BLaER1 treated with 17β-estradiol and CSF1 and Interleukin-3, amounts not matched to agents 10 nM and 100 nM (cell line): ENCODE measurements around the gene PDXP.

Source experiments
- H3K27ac ChIP-seq, 11 experiments: shearing (Covaris generic); formaldehyde crosslinking; 2 replicates each; pipeline ENCODE4 v1.8.1; 2022
- H3K27me3 ChIP-seq, 11 experiments: shearing (Covaris generic); formaldehyde crosslinking; 2 replicates each; pipeline ENCODE4 v1.8.1; 2022
- H3K36me3 ChIP-seq, 11 experiments: shearing (Covaris generic); formaldehyde crosslinking; 2 replicates each; pipeline ENCODE4 v1.8.1; 2022
- H3K4me1 ChIP-seq, 10 experiments: shearing (Covaris generic); formaldehyde crosslinking; 2 replicates each; pipeline ENCODE4 v1.8.1; 2022
- H3K4me2 ChIP-seq, 11 experiments: shearing (Covaris generic); formaldehyde crosslinking; 2 replicates each; pipeline ENCODE4 v1.8.1; 2022
- H3K4me3 ChIP-seq, 10 experiments: shearing (Covaris generic); formaldehyde crosslinking; 2 replicates each; pipeline ENCODE4 v1.8.1; 2022
- H3K9ac ChIP-seq, 11 experiments: shearing (Covaris generic); formaldehyde crosslinking; 2 replicates each; pipeline ENCODE4 v1.8.1; 2022
- H3K9me3 ChIP-seq, 11 experiments: shearing (Covaris generic); formaldehyde crosslinking; replicated peaks in 1 of 11; 2 replicates each; pipeline ENCODE4 v1.8.1; 2022
- H4K20me1 ChIP-seq, 11 experiments: shearing (Covaris generic); formaldehyde crosslinking; 2 replicates each; pipeline ENCODE4 v1.8.1; 2022
- Cebpa-rat ChIP-seq, 11 experiments: shearing (Covaris generic); IDR thresholded peaks; 2 replicates each; pipeline ENCODE4 v1.8.1; 2022

The PDXP gene

GRCh38 chr22:37669586-37669985, 11.1 kb downstream of the PDXP start:
- Histone ChIP-seq H3K4me2 (no peak overlapping the region), H3K4me1 (peaks cover 28 to 47% (median 40%) of the 10 kb centered on the region in 10 experiments), H4K20me1 (peaks cover 0 to 33% (median 21%) of the 10 kb centered on the region in 11 experiments; a peak in 17 of 22 replicates), H3K27ac (no peak overlapping the region), H3K36me3 (peaks cover 27 to 52% (median 36%) of the 10 kb centered on the region in 11 experiments), H3K4me3 (no peak overlapping the region), H3K9me3 (no peaks in the 10 kb centered on the region), H3K27me3 (no peaks in the 10 kb centered on the region), H3K9ac (no peak overlapping the region)
- no peak for TF ChIP-seq Cebpa-rat (IDR thresholded peaks at IDR 0.05)

- H3K4me1 ChIP-seq, result peaks cover 32 to 68% (median 62%) of the 10 kb centered on the region in 10 experiments
- H3K27me3 ChIP-seq, result no peaks in the 10 kb centered on the region
- peaks cover 0 to 15% (median 0%) of the 10 kb centered on the region in 11 experiments; a peak in 9 of 22 replicates for H4K20me1 ChIP-seq
- H3K9ac ChIP-seq, result peak overlapping the region in 6 of 11 experiments; percentile 7 to 63 (median 24); a peak in 9 of 22 replicates
- H3K9me3 ChIP-seq, result no peaks in the 10 kb centered on the region
- no peak overlapping the region for H3K4me3 ChIP-seq
- peak overlapping the region in 9 of 11 experiments; percentile 1 to 62 (median 35); a peak in 12 of 22 replicates for H3K27ac ChIP-seq
- H3K4me2 ChIP-seq, result peak overlapping the region; percentile 59 to 97 (median 79)
- no peak for TF ChIP-seq Cebpa-rat (IDR thresholded peaks at IDR 0.05)
- peaks cover 3 to 24% (median 8%) of the 10 kb centered on the region in 11 experiments; a peak in 19 of 22 replicates for H3K36me3 ChIP-seq
Observed at GRCh38 chr22:37672206-37672919, 13.8 kb downstream of the PDXP start.

GRCh38 chr22:37672920-37673455, 14.5 kb downstream of the PDXP start:
- no peak overlapping the region for H3K4me3 ChIP-seq
- peaks cover 0 to 21% (median 0%) of the 10 kb centered on the region in 11 experiments; a peak in 10 of 22 replicates for H4K20me1 ChIP-seq
- H3K4me1 ChIP-seq, result peaks cover 38 to 75% (median 67%) of the 10 kb centered on the region in 10 experiments
- H3K36me3 ChIP-seq, result peaks cover under 1 to 18% (median 7%) of the 10 kb centered on the region in 11 experiments; a peak in 20 of 22 replicates
- H3K4me2 ChIP-seq, result peak overlapping the region; percentile 59 to 97 (median 79)
- H3K27me3 ChIP-seq, result no peaks in the 10 kb centered on the region
- H3K9ac ChIP-seq, result peak overlapping the region in 8 of 11 experiments; percentile 7 to 63 (median 24); a peak in 9 of 22 replicates
- peak overlapping the region in 9 of 11 experiments; percentile 1 to 62 (median 35); a peak in 13 of 22 replicates for H3K27ac ChIP-seq
- no peaks in the 10 kb centered on the region for H3K9me3 ChIP-seq
- TF ChIP-seq Cebpa-rat (IDR thresholded peaks at IDR 0.05), result no peak

GRCh38 chr22:37674248-37674647, 15.7 kb downstream of the PDXP start:
- Histone ChIP-seq H3K27me3 (no peaks in the 10 kb centered on the region), H3K4me2 (peak overlapping the region; percentile 80 to 99 (median 93)), H3K9ac (peak overlapping the region; percentile 67 to 88 (median 83); a peak in 20 of 22 replicates), H3K4me1 (peaks cover 43 to 82% (median 74%) of the 10 kb centered on the region in 10 experiments), H3K36me3 (peaks cover 0 to 20% (median 6%) of the 10 kb centered on the region in 11 experiments; a peak in 16 of 22 replicates), H4K20me1 (peaks cover 0 to 34% (median 0%) of the 10 kb centered on the region in 11 experiments; a peak in 8 of 22 replicates), H3K27ac (peak overlapping the region; percentile 60 to 93 (median 87)), H3K4me3 (peak overlapping the region in 6 of 10 experiments; percentile 65 to 83 (median 74); a peak in 9 of 20 replicates), H3K9me3 (no peaks in the 10 kb centered on the region)
- TF ChIP-seq Cebpa-rat (IDR thresholded peaks at IDR 0.05), result no peak

- Histone ChIP-seq H3K27me3 (no peaks in the 10 kb centered on the region), H3K4me2 (peak within 1 kb of the TSS; percentile 80 to 99 (median 93)), H3K9me3 (no peaks in the 10 kb centered on the region), H4K20me1 (peaks cover 0 to 44% (median 0%) of the 10 kb centered on the region in 11 experiments; a peak in 8 of 22 replicates), H3K36me3 (peaks cover 0 to 30% (median 6%) of the 10 kb centered on the region in 11 experiments; a peak in 13 of 22 replicates), H3K4me1 (peaks cover 43 to 87% (median 74%) of the 10 kb centered on the region in 10 experiments), H3K27ac (peak within 1 kb of the TSS; percentile 60 to 93 (median 87)), H3K4me3 (peak within 1 kb of the TSS; percentile 48 to 90 (median 69)), H3K9ac (peak within 1 kb of the TSS; percentile 77 to 88 (median 83))
- no peak for TF ChIP-seq Cebpa-rat (IDR thresholded peaks at IDR 0.05)
Observed at GRCh38 chr22:37674951-37675929, 16.7 kb downstream of the PDXP start, which contains the start of gene LGALS1. Gene LGALS1 (plus strand): TSS chr22:37675636. CDS start chr22:37675703, 67 bp downstream.

GRCh38 chr22:37675930-37676735, 17.6 kb downstream of the PDXP start:
- peak overlapping the region; percentile 49 to 93 (median 87); a peak in 21 of 22 replicates for H3K27ac ChIP-seq
- H4K20me1 ChIP-seq, result peaks cover 0 to 53% (median 0%) of the 10 kb centered on the region in 11 experiments; a peak in 8 of 22 replicates
- peak overlapping the region; percentile 48 to 90 (median 69) for H3K4me3 ChIP-seq
- H3K36me3 ChIP-seq, result peaks cover 0 to 31% (median 6%) of the 10 kb centered on the region in 11 experiments; a peak in 12 of 22 replicates
- peak overlapping the region; percentile 80 to 99 (median 93) for H3K4me2 ChIP-seq
- no peaks in the 10 kb centered on the region for H3K27me3 ChIP-seq
- H3K9ac ChIP-seq, result peak overlapping the region; percentile 77 to 88 (median 83)
- H3K4me1 ChIP-seq, result peaks cover 49 to 92% (median 77%) of the 10 kb centered on the region in 10 experiments
- no peaks in the 10 kb centered on the region for H3K9me3 ChIP-seq
- TF ChIP-seq Cebpa-rat (IDR thresholded peaks at IDR 0.05), result no peak

- Histone ChIP-seq H4K20me1 (peaks cover 0 to 53% (median 0%) of the 10 kb centered on the region in 11 experiments; a peak in 8 of 22 replicates), H3K4me2 (peak overlapping the region; percentile 80 to 99 (median 93)), H3K4me3 (peak overlapping the region; percentile 48 to 90 (median 69)), H3K9me3 (no peaks in the 10 kb centered on the region), H3K27ac (peak overlapping the region; percentile 49 to 93 (median 87); a peak in 21 of 22 replicates), H3K4me1 (peaks cover 56 to 92% (median 77%) of the 10 kb centered on the region in 10 experiments), H3K36me3 (peaks cover 0 to 31% (median 6%) of the 10 kb centered on the region in 11 experiments; a peak in 12 of 22 replicates), H3K9ac (peak overlapping the region; percentile 77 to 88 (median 83)), H3K27me3 (no peaks in the 10 kb centered on the region)
- no peak for TF ChIP-seq Cebpa-rat (IDR thresholded peaks at IDR 0.05)
Observed at GRCh38 chr22:37676736-37677492, 18.4 kb downstream of the PDXP start.
